GM20431 (cell line): ENCODE results near the gene TAAR2.
"Not testable (repeated sequence)": the region's sequence is repeated elsewhere in the genome, so short reads cannot be mapped to it uniquely, and the experiment has no call there.

Source experiments
- in situ Hi-C: fragments of 300-500 bp; cut with MseI, MboI; formaldehyde crosslinking; loops from one replicate; pipeline ENCODE4 v1.15.0; 2020; ENCODE audit warnings: low sequenced_read_pairs; ENCODE audit not compliant: unreplicated experiment

TAAR2 gene

DNA sequence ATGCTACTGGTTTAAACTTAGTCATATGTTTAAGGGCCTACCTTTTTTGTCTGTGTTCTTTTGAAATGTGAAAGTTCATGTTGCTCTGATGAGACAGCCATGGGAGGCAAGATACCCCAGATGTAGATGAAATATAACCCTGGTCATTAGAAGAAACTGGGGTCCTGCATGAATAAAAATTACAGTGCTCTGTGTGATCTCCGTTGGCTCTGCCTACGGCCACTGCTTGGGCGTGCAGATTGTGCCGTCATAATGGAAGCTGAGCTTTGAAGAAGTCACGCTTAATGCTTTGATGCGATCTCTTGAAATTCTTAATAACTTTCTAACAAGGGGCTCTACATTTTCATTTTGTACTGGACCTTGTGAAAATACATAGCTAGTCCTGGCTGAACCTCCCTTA, at the start of gene TAAR2:
Gene TAAR2, minus strand, starts transcription at position 101 of the 400 bp plus-strand sequence. Its CDS starts 0 bp downstream, at position 101.
- in situ Hi-C loops, result no loop called here

DNA sequence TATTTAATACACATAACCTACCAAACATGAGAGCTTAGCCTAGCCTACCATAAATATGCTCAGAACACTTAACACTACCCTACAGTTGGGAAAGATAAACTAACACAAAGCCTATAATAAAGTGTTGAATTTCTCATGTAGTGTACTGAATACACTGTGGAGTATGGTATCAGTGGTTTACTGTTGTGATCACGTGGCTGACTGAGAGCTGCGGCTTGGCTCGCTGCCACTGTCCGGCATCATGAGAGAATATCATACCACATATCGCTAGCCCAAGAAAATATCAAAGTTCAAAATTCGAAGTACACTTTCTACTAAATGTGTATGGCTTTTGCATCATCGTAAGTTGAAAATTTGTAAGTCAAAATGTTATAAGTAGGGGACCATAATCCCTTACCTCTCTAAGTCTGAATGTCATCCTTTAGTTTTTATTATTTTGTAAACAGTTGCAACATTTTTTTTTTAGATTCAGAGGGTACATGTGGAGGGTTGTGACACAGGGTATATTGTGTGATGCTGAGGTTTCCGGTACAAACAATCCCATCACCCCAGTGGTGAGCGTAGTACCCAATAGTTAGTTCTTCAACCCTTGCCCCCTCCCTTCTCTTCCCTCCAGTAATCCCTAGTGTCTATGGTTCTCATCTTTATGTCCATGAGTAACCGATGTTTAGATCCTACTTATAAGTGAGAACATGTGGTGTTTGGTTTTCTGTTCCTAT, 49.5 kb upstream of the TAAR2 start:
- in situ Hi-C loops, result no loop called here

DNA sequence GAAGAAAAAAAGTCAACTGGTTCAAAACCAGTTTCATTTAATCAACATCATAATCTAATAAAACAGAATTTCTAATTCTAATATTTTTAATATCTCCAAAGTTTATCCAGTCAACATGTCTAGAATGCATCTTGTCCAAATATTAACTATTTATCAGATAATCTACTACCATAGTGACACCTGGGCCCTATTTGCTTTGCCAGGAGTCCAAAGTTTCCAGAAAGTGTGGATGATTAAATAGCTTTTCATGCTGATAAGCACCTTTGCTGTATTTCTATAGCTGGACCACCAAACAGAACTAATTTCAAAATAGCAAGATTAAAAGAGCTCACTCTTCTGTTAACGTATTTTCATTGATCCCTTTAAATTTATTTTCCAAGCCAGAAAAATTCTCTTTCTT, 47.2 kb upstream of the TAAR2 start:
- in situ Hi-C loops, result no loop called here

DNA sequence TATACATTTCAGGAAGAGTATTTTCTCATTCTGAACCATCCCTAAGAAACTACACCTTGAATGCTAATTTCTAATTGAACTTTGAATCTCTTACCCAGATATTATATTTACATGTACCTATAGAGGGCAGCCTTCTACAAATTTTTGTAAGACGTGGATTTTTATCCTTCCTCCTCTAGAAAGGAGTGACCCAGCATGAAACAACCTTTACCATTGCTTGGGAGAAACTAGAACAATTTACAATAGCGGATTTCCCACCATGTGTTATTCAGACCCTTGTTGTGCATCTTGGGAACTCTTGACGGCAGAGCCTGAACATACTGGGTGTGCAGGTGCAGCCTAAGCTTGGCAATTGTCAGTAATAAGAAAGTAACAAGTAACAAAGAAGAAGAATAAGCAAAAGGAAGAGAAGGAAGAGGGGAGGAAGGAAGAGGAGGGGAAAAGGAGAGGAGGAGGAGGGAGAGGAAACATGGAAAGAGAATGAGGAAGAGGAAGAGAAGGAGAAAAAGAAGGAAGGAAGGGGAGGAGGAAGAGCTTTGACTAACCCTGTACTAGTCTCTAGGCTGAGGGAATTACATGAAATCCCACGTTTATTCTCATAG, 45.7 kb upstream of the TAAR2 start:
- in situ Hi-C loops, result no loop called here

- in situ Hi-C loops, result no loop called here
Observed at GRCh38 chr6:132666118-132666517, 42.0 kb upstream of the TAAR2 start.

DNA sequence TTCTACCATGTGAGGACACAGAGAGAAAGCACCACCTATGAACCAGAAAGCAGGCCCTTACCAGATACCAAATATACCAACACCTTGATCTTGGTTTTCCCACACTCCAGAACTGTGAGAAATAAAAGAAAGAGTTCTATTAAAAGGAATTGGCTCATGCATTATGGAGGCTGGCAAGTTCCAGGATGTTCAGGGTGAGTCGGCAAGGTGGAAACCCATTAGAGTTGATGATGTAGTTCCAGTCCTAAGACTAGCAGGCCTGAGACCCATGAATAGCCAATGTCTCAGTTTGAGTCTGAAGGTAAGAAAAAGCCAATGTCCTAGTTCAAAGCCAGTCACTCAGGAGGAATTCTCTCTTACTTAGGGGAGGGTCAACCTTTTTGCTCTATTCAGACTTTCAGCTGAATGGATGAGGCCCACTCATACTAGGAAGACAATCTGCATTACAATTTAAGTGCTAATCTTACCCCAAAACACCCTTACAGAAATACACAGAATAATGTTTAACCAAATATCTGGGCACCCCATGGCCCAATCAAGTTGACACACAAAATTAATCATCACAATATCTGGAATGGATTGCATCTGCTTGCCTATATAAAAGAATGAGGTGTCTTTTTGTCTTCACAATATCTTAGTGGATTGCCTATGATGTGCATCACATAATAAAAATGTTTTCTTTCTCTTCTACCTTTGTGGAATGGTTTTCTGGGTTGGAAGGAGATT, 40.4 kb upstream of the TAAR2 start:
- in situ Hi-C loops, result no loop called here

DNA sequence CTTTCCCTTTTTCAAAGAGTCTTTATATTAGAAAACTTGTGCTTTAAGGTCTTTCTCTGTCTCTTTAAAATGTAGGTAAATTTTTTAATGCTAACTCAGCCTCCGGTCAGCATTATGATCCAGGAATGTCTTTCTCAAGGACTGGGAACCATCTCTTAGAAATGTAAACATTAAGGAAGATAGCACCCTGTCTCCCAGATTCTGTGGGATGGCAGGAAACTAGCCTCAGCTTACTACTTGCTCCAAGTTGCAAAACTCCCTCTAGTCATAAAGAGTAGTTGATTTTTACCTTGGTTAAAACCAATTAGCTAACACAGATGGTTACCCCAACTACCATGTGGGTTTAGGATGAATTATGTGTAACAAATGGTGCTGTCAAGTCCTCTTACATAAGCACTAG, 39.6 kb upstream of the TAAR2 start:
- in situ Hi-C loops, result no loop called here

DNA sequence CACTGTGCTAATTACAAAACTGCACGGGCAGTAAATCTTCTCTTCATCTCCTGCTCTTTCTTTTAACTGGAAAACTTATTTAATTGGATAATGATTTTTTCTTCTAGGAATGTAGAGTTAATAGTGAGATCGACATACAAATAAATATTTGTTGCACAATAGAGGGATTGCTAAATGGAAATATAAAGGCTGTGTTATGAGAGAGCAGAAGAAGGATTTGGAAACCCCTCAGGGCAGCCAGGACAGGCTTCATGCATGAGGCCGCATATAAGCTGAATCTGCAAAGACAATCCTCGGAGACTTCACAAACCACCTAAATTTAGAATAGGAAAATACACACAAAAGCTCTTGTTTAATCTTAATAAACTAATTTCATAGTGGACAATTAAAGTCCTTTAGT, 37.8 kb upstream of the TAAR2 start:
- in situ Hi-C loops, result no loop called here

GRCh38 chr6:132659082-132659481, 35.0 kb upstream of the TAAR2 start, which contains the start of gene TAAR1:
TSS of gene TAAR1 (minus strand) at chr6:132659182. CDS start at chr6:132646003, 13,179 bp downstream.
- in situ Hi-C loops, result no loop called here

DNA sequence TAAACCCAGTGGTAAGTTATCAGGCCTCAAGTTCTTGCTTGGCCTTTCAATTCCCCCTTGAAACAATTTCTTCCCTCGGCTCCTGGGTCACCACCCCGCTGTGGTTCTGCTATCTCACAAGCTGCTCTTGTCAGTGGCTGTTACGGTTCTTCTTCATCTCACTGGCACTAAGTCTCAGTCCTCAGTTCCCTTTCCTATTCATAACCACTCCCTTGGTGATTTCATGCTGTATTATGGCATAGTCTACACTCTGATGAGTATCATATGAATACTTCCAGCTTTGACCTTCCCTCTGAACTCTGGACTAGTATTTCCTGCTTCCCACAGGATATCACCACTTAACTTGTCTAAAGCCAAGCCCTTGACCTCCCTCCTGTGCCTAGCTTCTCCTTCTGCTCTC, 27.0 kb upstream of the TAAR2 start:
- in situ Hi-C loops, result no loop called here

- in situ Hi-C loops, result no loop called here
Observed at GRCh38 chr6:132650429-132650828, 26.4 kb upstream of the TAAR2 start.

DNA sequence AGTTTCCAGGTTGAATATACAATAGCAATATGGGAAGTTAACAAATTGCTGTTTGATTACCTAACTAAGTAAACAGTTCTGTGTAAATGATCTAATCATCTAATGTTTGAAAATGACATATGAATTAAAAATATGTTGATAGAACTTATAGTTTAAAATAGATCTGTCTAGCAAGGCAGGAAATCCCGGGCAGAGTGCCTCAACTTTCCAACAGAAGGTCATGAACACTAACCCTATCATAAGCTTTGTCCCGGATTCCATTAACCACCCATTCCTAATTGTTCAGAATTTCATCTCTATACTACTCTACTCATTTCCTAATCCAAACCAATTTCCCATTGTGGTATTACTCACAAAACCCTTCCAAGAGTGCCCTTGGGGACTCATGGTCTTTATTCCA, 24.8 kb upstream of the TAAR2 start:
- in situ Hi-C loops, result no loop called here

GRCh38 chr6:132648356-132648755, 24.3 kb upstream of the TAAR2 start:
- in situ Hi-C loops, result no loop called here

DNA sequence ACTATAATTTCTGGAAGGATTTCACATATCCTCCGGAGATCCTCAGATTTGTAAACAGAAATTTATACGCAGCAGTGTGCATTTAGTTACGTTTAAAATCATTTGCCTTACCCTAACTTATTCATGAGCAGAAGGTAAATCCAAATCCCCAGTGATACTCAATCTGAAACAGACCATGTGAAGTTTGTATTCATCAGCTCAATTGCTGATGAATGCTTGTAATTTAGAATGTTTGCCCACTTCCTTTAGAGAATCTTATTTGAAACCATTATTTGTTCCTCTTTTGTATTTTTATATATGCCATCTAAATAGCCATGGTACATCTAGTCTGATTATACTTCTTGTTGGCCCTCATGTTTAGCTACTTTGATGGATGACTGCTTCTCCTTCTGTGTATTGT, 19.5 kb upstream of the TAAR2 start:
- in situ Hi-C loops, result no loop called here

GRCh38 chr6:132637135-132637534, 13.1 kb upstream of the TAAR2 start:
- in situ Hi-C loops, result not testable (repeated sequence)

GRCh38 chr6:132635906-132636305, 11.8 kb upstream of the TAAR2 start:
- in situ Hi-C loops, result not testable (repeated sequence)

DNA sequence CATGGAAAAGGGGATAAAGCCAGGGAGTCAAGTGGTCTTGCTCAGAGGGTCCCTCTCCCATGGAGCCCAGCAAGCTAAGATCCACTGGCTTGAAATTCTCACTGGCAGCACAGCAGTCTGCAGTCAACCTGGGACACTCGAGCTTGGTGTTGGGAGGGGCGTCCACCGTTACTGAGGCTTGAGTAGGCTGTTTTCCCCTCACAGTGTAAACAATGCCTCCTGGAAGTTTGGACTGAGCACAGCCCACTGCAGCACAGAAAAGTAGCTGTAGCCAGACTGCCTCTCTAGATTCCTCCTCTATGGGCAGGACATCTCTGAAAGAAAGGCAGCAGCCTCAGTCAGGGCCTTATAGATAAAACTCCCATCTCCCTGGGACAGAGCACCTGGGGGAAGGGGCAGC, 11.2 kb upstream of the TAAR2 start:
- in situ Hi-C loops, result not testable (repeated sequence)

GRCh38 chr6:132634796-132635195, 10.7 kb upstream of the TAAR2 start:
- in situ Hi-C loops, result no loop called here

- in situ Hi-C loops, result no loop called here
Observed at GRCh38 chr6:132633362-132633761, 9.3 kb upstream of the TAAR2 start.

DNA sequence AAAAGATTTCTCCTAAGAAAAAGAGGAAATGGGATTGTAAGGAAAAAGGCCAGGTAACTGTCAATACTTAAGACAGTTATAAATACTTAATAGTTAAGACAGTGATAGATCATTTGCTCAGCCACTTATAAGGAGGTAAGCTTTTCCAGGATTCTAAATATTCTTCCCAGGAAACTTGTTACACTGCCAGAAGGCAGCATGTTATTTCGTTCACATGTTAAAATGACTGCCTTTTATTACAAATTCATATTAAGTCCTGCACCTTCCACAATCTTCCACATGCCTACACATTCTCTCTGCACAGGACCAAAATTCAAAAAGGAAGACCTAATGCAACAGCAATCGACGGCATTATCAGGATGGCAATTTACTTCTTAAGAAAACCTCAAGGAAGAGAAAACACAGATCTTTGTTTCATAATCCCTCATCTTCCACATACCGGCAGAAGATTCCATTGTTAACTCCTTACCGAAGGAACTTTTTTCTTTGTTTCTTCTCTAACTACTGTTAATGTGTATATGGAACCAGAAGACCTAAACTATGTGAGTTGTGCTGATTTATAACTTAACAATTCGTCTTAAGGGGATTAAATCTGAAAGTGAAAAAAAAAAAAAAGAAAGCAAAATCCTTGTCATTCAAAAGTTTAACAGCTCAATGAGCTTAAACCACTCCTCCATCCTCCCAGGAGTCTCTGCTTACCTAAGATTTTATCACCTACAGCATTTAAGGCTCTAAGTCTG, 799 bp downstream of the TAAR2 start:
- in situ Hi-C loops, result no loop called here

DNA sequence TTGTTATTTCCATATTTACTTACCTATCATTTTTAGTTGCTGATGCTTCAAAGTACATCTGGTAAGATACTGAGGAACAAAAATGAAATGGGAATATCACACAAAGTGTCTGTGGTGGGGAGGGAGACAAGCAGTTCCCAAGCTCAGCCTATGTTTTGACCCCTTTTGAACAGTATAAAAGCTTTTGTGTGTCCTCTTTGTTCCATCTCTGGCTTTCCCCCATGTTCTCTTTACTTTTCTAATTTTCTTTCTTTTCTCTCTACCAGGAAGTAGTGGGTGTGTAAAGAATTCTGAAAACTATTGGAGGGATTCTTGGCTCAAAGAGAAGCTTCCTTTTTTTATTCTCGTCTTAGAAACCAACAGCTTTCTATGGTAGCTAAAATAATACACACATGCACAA, 7.4 kb downstream of the TAAR2 start:
- in situ Hi-C loops, result no loop called here
